Hepatocyte (in vitro differentiated cells): ENCODE results near the gene SLC35F6. TPM values are rescaled to one million over a fixed set of nuclear protein-coding genes. Genes with fewer than 3 reads are reported as not detected.

Experiments used
- DNase-seq: peaks from one replicate; pipeline ENCODE4 v3.0.0-alpha.2; 2016; ENCODE audit warnings: low spot score
- H2AFZ ChIP-seq: fragments of 200-600 bp; sonication (generic); 2 replicates; pipeline ENCODE4 v1.6.0; 2016; ENCODE audit warnings: antibody characterized with exemption, mild to moderate bottlenecking
- H3K27ac ChIP-seq: fragments of 200-600 bp; sonication (generic); 2 replicates; pipeline ENCODE4 v1.5.1; 2016; ENCODE audit warnings: mild to moderate bottlenecking
- H3K27me3 ChIP-seq: fragments of 200-600 bp; sonication (generic); 2 replicates; pipeline ENCODE4 v1.6.1; 2016
- H3K36me3 ChIP-seq: fragments of 200-600 bp; sonication (generic); replicated peaks from 2 replicates; pipeline ENCODE4 v1.5.1; 2016; ENCODE audit warnings: low read depth; ENCODE audit not compliant: insufficient read depth
- H3K4me1 ChIP-seq: fragments of 200-600 bp; sonication (generic); 2 replicates; pipeline ENCODE4 v1.5.1; 2016; ENCODE audit warnings: mild to moderate bottlenecking, moderate library complexity; ENCODE audit not compliant: insufficient read depth
- H3K4me2 ChIP-seq: fragments of 200-600 bp; sonication (generic); 2 replicates; pipeline ENCODE4 v1.6.0; 2016
- H3K4me3 ChIP-seq: fragments of 200-600 bp; sonication (generic); 2 replicates; pipeline ENCODE4 v1.5.1; 2016; ENCODE audit warnings: mild to moderate bottlenecking
- H3K79me2 ChIP-seq: fragments of 200-600 bp; sonication (generic); 2 replicates; pipeline ENCODE4 v1.6.0; 2017; ENCODE audit warnings: mild to moderate bottlenecking
- H3K9me2 ChIP-seq: fragments of 200-600 bp; sonication (generic); replicated peaks from 2 replicates; pipeline ENCODE4 v1.6.0; 2017; ENCODE audit warnings: mild to moderate bottlenecking; ENCODE audit not compliant: insufficient read depth
- H3K9me3 ChIP-seq: fragments of 200-600 bp; sonication (generic); 2 replicates; pipeline ENCODE4 v1.5.1; 2016; ENCODE audit warnings: low read depth, mild to moderate bottlenecking
- H4K20me1 ChIP-seq: fragments of 200-600 bp; sonication (generic); 2 replicates; pipeline ENCODE4 v1.6.0; 2016; ENCODE audit warnings: mild to moderate bottlenecking; ENCODE audit not compliant: insufficient read depth, poor library complexity, severe bottlenecking
- EZH2 ChIP-seq: fragments of 200-600 bp; sonication (generic); IDR thresholded peaks from 2 replicates; pipeline ENCODE4 v1.6.1; 2016; ENCODE audit warnings: antibody characterized with exemption, mild to moderate bottlenecking, borderline replicate concordance
- EZH2phosphoT487 ChIP-seq: fragments of 200-600 bp; sonication (generic); IDR thresholded peaks from one replicate; pipeline ENCODE4 v1.6.1; 2018; ENCODE audit warnings: antibody characterized with exemption, mild to moderate bottlenecking, low read depth, moderate library complexity; ENCODE audit not compliant: unreplicated experiment, severe bottlenecking
- WGBS: methylation state at CpG from one replicate; pipeline ENCODE4 v1.1.6; 2016; ENCODE audit warnings: low lambda C conversion rate; ENCODE audit errors: missing lambda C conversion rate; 5-methylcytosine and 5-hydroxymethylcytosine counted together
- polyA plus RNA-seq: library from polyadenylated mRNA; unstranded; fragments of >200 nt; fragmentation: Nextera tagmentation; extraction: Ambion mirVana; gene quantifications from 2 replicates; pipeline ENCODE4 v1.2.1, GENCODE V29; 2016
- total RNA-seq: library from RNA; depleted of rRNA; stranded (reverse); fragments of >200 nt; gene quantifications from 2 replicates; pipeline ENCODE4 v1.2.3, GENCODE V29; 2014
- TF ChIP-seq, protein P1 (sequence below): fragments of 200-600 bp; sonication (generic); IDR thresholded peaks from 2 replicates; pipeline ENCODE4 v1.5.1; 2016; ENCODE audit warnings: antibody characterized with exemption, mild to moderate bottlenecking; ENCODE audit not compliant: poor library complexity

The SLC35F6 gene
- total and polyA plus RNA-seq, 2 experiments from 2014 or later = 16.6 to 30.2 TPM

DNA sequence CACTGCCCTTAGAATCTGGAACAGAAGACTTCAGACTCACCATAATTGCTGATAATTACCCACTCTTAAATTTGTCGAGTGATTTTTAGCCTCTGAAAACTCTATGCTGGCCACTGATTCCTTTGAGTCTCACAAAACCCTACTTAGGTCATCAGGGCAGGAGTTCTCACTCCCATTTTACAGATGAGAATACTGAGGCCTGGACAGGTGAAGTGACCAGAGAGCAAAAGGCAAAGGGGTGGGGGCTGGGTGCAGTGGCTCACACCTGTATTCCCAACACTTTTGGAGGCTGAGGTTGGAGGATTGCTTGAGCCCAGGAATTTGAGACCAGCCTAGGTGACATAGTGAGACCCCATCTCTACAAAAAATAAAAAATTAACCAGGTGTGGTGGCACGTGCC lies 34.8 kb upstream of the SLC35F6 start:
- H3K9me2 ChIP-seq = no peaks in the 10 kb centered on the region
- TF ChIP-seq, protein P1, sequence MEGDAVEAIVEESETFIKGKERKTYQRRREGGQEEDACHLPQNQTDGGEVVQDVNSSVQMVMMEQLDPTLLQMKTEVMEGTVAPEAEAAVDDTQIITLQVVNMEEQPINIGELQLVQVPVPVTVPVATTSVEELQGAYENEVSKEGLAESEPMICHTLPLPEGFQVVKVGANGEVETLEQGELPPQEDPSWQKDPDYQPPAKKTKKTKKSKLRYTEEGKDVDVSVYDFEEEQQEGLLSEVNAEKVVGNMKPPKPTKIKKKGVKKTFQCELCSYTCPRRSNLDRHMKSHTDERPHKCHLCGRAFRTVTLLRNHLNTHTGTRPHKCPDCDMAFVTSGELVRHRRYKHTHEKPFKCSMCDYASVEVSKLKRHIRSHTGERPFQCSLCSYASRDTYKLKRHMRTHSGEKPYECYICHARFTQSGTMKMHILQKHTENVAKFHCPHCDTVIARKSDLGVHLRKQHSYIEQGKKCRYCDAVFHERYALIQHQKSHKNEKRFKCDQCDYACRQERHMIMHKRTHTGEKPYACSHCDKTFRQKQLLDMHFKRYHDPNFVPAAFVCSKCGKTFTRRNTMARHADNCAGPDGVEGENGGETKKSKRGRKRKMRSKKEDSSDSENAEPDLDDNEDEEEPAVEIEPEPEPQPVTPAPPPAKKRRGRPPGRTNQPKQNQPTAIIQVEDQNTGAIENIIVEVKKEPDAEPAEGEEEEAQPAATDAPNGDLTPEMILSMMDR = no peak
- TF ChIP-seq EZH2phosphoT487 = no peak
- TF ChIP-seq EZH2 = no peak
- no peak overlapping the region for H3K4me3 ChIP-seq

GRCh38 chr2:26730549-26731344 lies 33.3 kb upstream of the SLC35F6 start:
- H3K79me2 ChIP-seq = no peaks in the 10 kb centered on the region
- no peak overlapping the region for H3K4me2 ChIP-seq
- TF ChIP-seq, protein P1 = no peak
- no peak for TF ChIP-seq EZH2
- no peak for TF ChIP-seq EZH2phosphoT487
- DNase-seq = no peak
- no peak overlapping the region for H3K4me3 ChIP-seq
- no peak overlapping the region for H3K27ac ChIP-seq
- no peaks in the 10 kb centered on the region for H3K9me2 ChIP-seq
- H2AFZ ChIP-seq = no peak overlapping the region
- H3K4me1 ChIP-seq = no peaks in the 10 kb centered on the region
- 82% methylated on average over 19 of the region's 19 CpGs for whole genome bisulfite sequencing
- H3K9me3 ChIP-seq = no peaks in the 10 kb centered on the region
- H4K20me1 ChIP-seq = no peaks in the 10 kb centered on the region
- no peaks in the 10 kb centered on the region for H3K27me3 ChIP-seq
- H3K36me3 ChIP-seq = no peaks in the 10 kb centered on the region

More for the DNA sequence above, 34.8 kb upstream of the SLC35F6 start:
- Histone ChIP-seq H3K9me3 (no peaks in the 10 kb centered on the region), H3K27me3 (no peaks in the 10 kb centered on the region), H3K79me2 (no peaks in the 10 kb centered on the region), H4K20me1 (no peaks in the 10 kb centered on the region), H3K36me3 (no peaks in the 10 kb centered on the region), H2AFZ (no peak overlapping the region), H3K4me2 (no peak overlapping the region), H3K4me1 (peaks cover 4% of the 10 kb centered on the region), H3K27ac (no peak overlapping the region)
- 93% methylated on average over 2 of the region's 2 CpGs for WGBS
- DNase-seq = no peak

- no peaks in the 10 kb centered on the region for H3K36me3 ChIP-seq
- no peaks in the 10 kb centered on the region for H3K4me1 ChIP-seq
- H3K4me2 ChIP-seq = no peak overlapping the region
- no peaks in the 10 kb centered on the region for H3K9me3 ChIP-seq
- no peak for DNase-seq
- H3K27ac ChIP-seq = no peak overlapping the region
- H4K20me1 ChIP-seq = no peaks in the 10 kb centered on the region
- WGBS = 88% methylated on average over 4 of the region's 4 CpGs
- no peak overlapping the region for H3K4me3 ChIP-seq
- no peak for TF ChIP-seq EZH2
- H2AFZ ChIP-seq = no peak overlapping the region
- no peaks in the 10 kb centered on the region for H3K27me3 ChIP-seq
- H3K79me2 ChIP-seq = no peaks in the 10 kb centered on the region
- H3K9me2 ChIP-seq = no peaks in the 10 kb centered on the region
Observed at GRCh38 chr2:26731714-26732113, 32.4 kb upstream of the SLC35F6 start.

GRCh38 chr2:26732446-26732845 lies 31.6 kb upstream of the SLC35F6 start:
- no peak for DNase-seq
- H4K20me1 ChIP-seq = no peaks in the 10 kb centered on the region
- no peaks in the 10 kb centered on the region for H3K36me3 ChIP-seq
- no peaks in the 10 kb centered on the region for H3K9me2 ChIP-seq
- H3K27ac ChIP-seq = no peak overlapping the region
- H3K4me3 ChIP-seq = no peak overlapping the region
- H3K9me3 ChIP-seq = no peaks in the 10 kb centered on the region
- TF ChIP-seq EZH2phosphoT487 (no peak), EZH2 (no peak)
- TF ChIP-seq, protein P1 = no peak
- H2AFZ ChIP-seq = no peak overlapping the region
- no peaks in the 10 kb centered on the region for H3K27me3 ChIP-seq
- WGBS = 91% methylated on average over 3 of the region's 3 CpGs
- H3K4me1 ChIP-seq = no peaks in the 10 kb centered on the region
- no peak overlapping the region for H3K4me2 ChIP-seq
- no peaks in the 10 kb centered on the region for H3K79me2 ChIP-seq
